OCI-LY7 (cell line): Measurements from ENCODE around the gene SHH. TPM values are rescaled to one million over a fixed set of nuclear protein-coding genes. Genes with fewer than 3 reads are reported as not detected.

ENCODE experiments used
- BruUV-seq: library from RNA; stranded (reverse); fragments of 400-500 nt; replicated peaks from 2 replicates; lab custom pipeline; 2021; lab: Mats Ljungman, UMichigan
- CTCF ChIA-PET: fragments of 300-600 bp; sonication (Branson Sonifier 250); formaldehyde crosslinking; loops from one replicate; lab custom pipeline; 2022; ENCODE audit warnings: antibody characterized with exemption; ENCODE audit not compliant: unreplicated experiment; lab: Charles Lee
- POLR2A ChIA-PET: fragments of 300-600 bp; sonication (Branson Sonifier 250); formaldehyde crosslinking; loops from one replicate; lab custom pipeline; 2022; ENCODE audit warnings: antibody characterized with exemption; lab: Charles Lee
- DNase-seq: peaks from one replicate; pipeline ENCODE4 v3.0.0-alpha.2; 2015; ENCODE audit warnings: low spot score
- H2AFZ ChIP-seq: fragments of 200-600 bp; sonication (generic), shearing (Covaris generic); 2 replicates; pipeline ENCODE4 v1.6.1; 2014; ENCODE audit warnings: mild to moderate bottlenecking, antibody characterized with exemption, low read length, moderate library complexity
- H3K27ac ChIP-seq: fragments of 200-600 bp; sonication (generic); 2 replicates; pipeline ENCODE4 v1.5.1; 2014; ENCODE audit warnings: mixed run types, low read depth, mild to moderate bottlenecking, moderate library complexity, low read length, inconsistent platforms; ENCODE audit not compliant: poor library complexity, severe bottlenecking
- H3K36me3 ChIP-seq: fragments of 200-600 bp; sonication (generic); 2 replicates; pipeline ENCODE4 v1.6.1; 2014; ENCODE audit warnings: mild to moderate bottlenecking, antibody characterized with exemption, low read length, moderate library complexity, mixed read lengths; ENCODE audit not compliant: insufficient read depth
- H3K4me1 ChIP-seq: fragments of 200-600 bp; sonication (generic); 2 replicates; pipeline ENCODE4 v1.5.1; 2014; ENCODE audit warnings: mild to moderate bottlenecking, low read length; ENCODE audit not compliant: insufficient read depth, poor library complexity, severe bottlenecking
- H3K4me2 ChIP-seq: fragments of 200-600 bp; sonication (generic); 2 replicates; pipeline ENCODE4 v1.6.1; 2014; ENCODE audit warnings: mild to moderate bottlenecking, low read length
- H3K4me3 ChIP-seq: fragments of 200-600 bp; sonication (generic); 2 replicates; pipeline ENCODE4 v1.5.1; 2014; ENCODE audit warnings: mild to moderate bottlenecking, low read depth, low read length; ENCODE audit not compliant: poor library complexity, severe bottlenecking
- H3K79me2 ChIP-seq: fragments of 200-600 bp; sonication (generic); 2 replicates; pipeline ENCODE4 v1.6.1; 2016; ENCODE audit warnings: low read depth, mild to moderate bottlenecking, low read length, moderate library complexity, mixed read lengths; ENCODE audit not compliant: insufficient read depth
- H3K9me2 ChIP-seq: fragments of 200-600 bp; sonication (generic); 2 replicates; pipeline ENCODE4 v1.6.1; 2016; ENCODE audit warnings: mild to moderate bottlenecking, low read length, mixed read lengths; ENCODE audit not compliant: insufficient read depth
- H3K9me3 ChIP-seq: fragments of 200-600 bp; sonication (generic); 2 replicates; pipeline ENCODE4 v1.6.1; 2014; ENCODE audit warnings: mild to moderate bottlenecking, mixed run types, low read length, mixed read lengths
- H4K20me1 ChIP-seq: fragments of 200-600 bp; sonication (generic); 2 replicates; pipeline ENCODE4 v1.6.1; 2014; ENCODE audit warnings: mild to moderate bottlenecking, antibody characterized with exemption, low read length, moderate library complexity, mixed read lengths; ENCODE audit not compliant: insufficient read depth
- CTCF ChIP-seq: fragments of 200-600 bp; sonication (generic); conservative IDR thresholded peaks from 2 replicates; pipeline ENCODE4 v1.5.1; 2014; ENCODE audit warnings: mild to moderate bottlenecking, antibody characterized with exemption, low read length, moderate library complexity, mixed read lengths
- EZH2phosphoT487 ChIP-seq: fragments of 200-600 bp; sonication (generic); IDR thresholded peaks from 2 replicates; pipeline ENCODE4 v1.6.1; 2018; ENCODE audit warnings: low read depth, borderline replicate concordance, mild to moderate bottlenecking, mixed run types, antibody characterized with exemption, low read length, moderate library complexity, mixed read lengths
- intact Hi-C: fragments of 100-400 bp; cut with micrococcal nuclease; formaldehyde crosslinking; loops from one replicate; pipeline ENCODE4 v1.10.0; 2022; ENCODE audit not compliant: unreplicated experiment
- total RNA-seq, 2 experiments: library from RNA; depleted of rRNA in 1 of 2; stranded (reverse); fragments of >200 nt in 1 of 2; shearing (Covaris generic) in 1 of 2; gene quantifications; 2 replicates each; pipeline ENCODE4 v1.2.3, GENCODE V29; 2014 to 2022

The SHH gene
- total RNA-seq, 2 experiments from 2014 or later = not detected

GRCh38 chr7:155795401-155795800 lies 16.9 kb downstream of the SHH start:
- H3K4me1 ChIP-seq = no peaks in the 10 kb centered on the region
- no TSS peak for BruUV-seq
- intact Hi-C loops = loop anchor here (5.0 to 10.0 kb wide), 2 partner anchors 677 to 1029 kb away; no protein-coding TSS in a partner anchor
- H3K9me3 ChIP-seq = no peaks in the 10 kb centered on the region
- no peak for DNase-seq
- CTCF ChIA-PET = no interaction called here
- H3K36me3 ChIP-seq = no peaks in the 10 kb centered on the region
- TF ChIP-seq CTCF (no peak), EZH2phosphoT487 (no peak)
- no peaks in the 10 kb centered on the region for H3K79me2 ChIP-seq
- no peak overlapping the region for H3K27ac ChIP-seq
- H3K4me2 ChIP-seq = no peak overlapping the region
- no peak overlapping the region for H3K4me3 ChIP-seq
- H4K20me1 ChIP-seq = no peaks in the 10 kb centered on the region
- POLR2A ChIA-PET = interaction anchor here (0.7 kb wide), 1 partner anchor 1202 kb away, joined by 5 read pairs; no protein-coding TSS in a partner anchor
- H2AFZ ChIP-seq = no peak overlapping the region
- H3K9me2 ChIP-seq = no peaks in the 10 kb centered on the region

DNA sequence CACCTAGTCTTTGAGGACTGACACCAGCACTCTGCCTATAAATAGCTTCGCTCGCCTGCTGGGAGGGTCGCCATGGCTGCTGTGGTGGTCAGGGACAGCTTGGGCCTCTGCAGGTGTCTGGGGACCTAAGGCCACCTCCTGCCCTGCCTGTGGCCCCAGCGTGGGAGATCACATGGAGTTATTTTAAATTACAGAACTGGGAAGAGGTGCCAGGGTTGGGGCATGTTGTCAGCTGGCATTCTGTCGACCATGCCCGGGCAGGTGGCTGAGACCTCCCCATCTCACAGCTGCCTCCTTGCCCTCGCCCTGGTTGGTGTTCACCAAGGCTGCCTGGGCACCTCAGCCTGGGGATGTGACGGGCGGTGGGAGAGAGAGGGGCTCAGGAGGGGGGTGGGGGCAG lies 18.1 kb downstream of the SHH start:
- ChIA-PET CTCF (no interaction called here), POLR2A (interaction anchor here (0.7 kb wide), 1 partner anchor 171 kb away, joined by 3 read pairs; no protein-coding TSS in a partner anchor)
- no peaks in the 10 kb centered on the region for H3K9me3 ChIP-seq
- H2AFZ ChIP-seq = no peak overlapping the region
- TF ChIP-seq EZH2phosphoT487 = no peak
- TF ChIP-seq CTCF = no peak
- no peak overlapping the region for H3K4me2 ChIP-seq
- no peaks in the 10 kb centered on the region for H3K4me1 ChIP-seq
- no peaks in the 10 kb centered on the region for H4K20me1 ChIP-seq
- no peaks in the 10 kb centered on the region for H3K79me2 ChIP-seq
- no peaks in the 10 kb centered on the region for H3K9me2 ChIP-seq
- H3K27ac ChIP-seq = no peak overlapping the region
- H3K4me3 ChIP-seq = no peak overlapping the region
- no peaks in the 10 kb centered on the region for H3K36me3 ChIP-seq
- BruUV-seq = no TSS peak
- no peak for DNase-seq
- intact Hi-C loops = loop anchor here (10.0 kb wide), 1 partner anchor 1031 kb away; no protein-coding TSS in a partner anchor

- no peaks in the 10 kb centered on the region for H4K20me1 ChIP-seq
Measured at GRCh38 chr7:155793720-155794119, 18.5 kb downstream of the SHH start.

More at GRCh38 chr7:155793720-155794119, 18.5 kb downstream of the SHH start:
- no peak overlapping the region for H3K4me2 ChIP-seq
- H3K27ac ChIP-seq = no peak overlapping the region
- H3K4me3 ChIP-seq = no peak overlapping the region
- H3K79me2 ChIP-seq = no peaks in the 10 kb centered on the region
- no peaks in the 10 kb centered on the region for H3K4me1 ChIP-seq
- POLR2A ChIA-PET = interaction anchor here (0.7 kb wide), 1 partner anchor 170 kb away, joined by 3 read pairs; no protein-coding TSS in a partner anchor
- H2AFZ ChIP-seq = no peak overlapping the region
- TF ChIP-seq CTCF (no peak), EZH2phosphoT487 (no peak)
- no peak for DNase-seq
- no peaks in the 10 kb centered on the region for H3K9me3 ChIP-seq
- no TSS peak for BruUV-seq
- intact Hi-C loops = loop anchor here (10.0 kb wide), 1 partner anchor 1031 kb away; no protein-coding TSS in a partner anchor
- CTCF ChIA-PET = no interaction called here
- no peaks in the 10 kb centered on the region for H3K36me3 ChIP-seq
- no peaks in the 10 kb centered on the region for H3K9me2 ChIP-seq
